GM21786 (cell line): ENCODE data around the gene METTL27.
"Not testable (repeated sequence)": the region's sequence is repeated elsewhere in the genome, so short reads cannot be mapped to it uniquely, and the experiment has no call there.

Experiments used
- ATAC-seq: cut with Tn5 transposase; IDR thresholded peaks from one replicate; pipeline ENCODE4 v1.9.1; 2021; ENCODE audit not compliant: unreplicated experiment

The METTL27 gene

DNA sequence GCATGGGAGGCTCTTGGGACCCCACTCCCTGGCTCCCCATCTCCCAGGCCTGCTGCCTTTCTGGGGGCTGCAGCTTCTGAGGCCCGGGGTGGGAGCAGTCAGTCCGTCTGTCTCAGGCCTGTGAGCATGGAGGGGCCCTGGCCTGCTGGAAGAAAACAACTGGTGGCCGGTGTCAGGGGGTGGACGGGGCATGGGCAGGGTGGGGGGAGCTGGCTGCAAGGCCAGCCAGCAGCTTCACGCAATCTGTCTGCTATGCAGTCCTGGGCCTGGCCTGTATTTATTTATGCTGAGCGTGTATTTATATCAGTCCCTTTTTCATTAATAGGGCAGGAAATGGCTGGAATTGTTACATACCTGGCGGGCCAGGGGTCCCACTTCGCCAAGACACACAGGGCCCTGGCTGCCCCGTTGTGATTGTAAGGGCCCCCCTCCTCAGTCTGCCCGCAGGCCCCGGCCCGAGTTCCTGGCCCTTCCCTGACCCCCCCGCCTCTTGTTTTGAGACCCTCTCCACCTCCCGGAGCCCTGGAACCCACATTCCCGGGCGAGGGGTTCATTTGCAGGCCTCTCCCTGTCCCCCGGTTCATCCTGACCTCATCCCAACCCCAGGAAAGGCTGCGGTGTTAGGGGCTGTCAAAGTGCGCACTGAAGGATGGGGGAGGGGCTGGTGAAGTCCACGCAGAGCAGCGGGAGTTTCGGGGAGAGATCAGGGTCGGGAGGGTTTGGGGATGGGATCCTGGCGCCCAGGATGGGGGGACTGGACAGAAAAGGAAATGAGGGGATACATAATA, 26.9 kb upstream of the METTL27 start:
- no peak for ATAC-seq

DNA sequence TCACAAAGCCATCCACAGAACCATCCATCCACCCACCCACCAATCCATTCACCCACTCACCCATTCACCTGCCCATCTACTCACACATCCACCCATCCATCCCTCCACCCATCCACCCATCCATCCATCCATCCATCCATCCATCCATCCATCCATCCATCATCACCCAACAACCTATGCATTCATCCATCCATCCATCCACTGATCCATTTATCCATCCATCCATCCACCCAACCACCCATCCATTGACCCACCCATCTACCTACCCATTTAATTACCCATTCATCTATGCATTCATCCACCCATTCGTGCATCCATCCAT, 24.1 kb upstream of the METTL27 start:
- ATAC-seq: no peak

DNA sequence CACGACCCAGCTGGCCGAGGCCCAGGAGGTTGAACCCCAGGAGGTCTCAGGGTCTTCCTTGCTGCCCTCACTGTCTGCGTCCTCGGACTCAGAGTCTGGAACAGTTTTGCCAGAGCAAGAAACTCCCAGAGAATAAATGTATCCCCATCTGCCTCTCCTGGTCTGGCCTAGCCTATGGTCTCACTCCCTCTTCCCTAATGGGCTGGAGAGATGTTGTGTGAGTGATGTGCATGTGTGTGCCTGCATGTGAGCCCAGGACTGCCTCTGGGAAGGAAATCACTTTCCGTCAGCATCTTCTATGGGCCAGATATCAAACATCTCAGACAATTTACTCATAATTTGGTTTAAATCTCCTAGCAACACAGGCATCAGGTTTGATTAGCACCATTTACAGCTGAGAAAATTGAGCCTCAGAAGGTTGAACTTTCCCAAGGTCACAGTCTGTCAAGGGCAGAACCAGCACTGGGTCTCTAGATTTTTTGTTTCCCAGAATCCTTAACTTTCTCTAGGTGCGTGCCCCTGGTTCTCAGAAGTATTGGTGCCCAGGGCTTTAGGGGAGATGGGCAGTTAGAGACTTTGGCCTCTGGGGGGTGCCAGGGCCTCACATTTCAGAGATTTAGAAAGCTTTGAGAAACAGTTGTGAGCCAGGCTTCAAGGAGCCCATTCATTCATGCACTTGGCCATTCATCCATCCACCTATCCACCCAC, 23.6 kb upstream of the METTL27 start:
- no peak for ATAC-seq

DNA sequence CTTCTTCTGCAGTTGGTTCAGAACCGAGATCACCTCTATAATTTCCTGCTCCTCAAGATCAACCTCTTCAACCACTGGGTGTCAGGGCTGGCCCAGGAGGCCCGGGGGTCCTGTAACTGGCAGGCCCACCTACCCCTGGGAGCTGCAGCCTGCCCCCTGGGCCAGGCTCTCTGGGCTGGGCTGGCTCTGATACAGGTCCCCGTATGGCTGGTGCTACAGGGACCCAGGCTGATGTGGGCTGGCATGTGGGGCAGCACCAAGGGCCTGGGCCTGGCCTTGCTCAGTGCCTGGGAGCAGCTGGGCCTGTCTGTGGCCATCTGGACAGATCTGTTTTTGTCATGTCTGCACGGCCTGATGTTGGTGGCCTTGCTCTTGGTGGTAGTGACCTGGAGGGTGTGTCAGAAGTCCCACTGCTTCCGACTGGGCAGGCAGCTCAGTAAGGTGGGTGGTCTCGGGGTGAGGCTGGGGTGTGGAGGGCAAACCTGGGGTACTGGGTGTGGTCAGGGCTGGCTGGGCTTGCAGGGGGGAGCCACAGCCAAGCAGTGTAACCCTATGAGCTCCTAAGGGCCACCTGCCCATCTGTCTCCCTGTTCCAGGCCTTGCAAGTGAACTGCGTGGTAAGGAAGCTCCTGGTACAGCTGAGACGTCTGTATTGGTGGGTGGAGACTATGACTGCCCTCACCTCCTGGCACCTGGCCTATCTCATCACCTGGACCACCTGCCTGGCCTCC, 22.8 kb upstream of the METTL27 start:
- ATAC-seq: no peak

DNA sequence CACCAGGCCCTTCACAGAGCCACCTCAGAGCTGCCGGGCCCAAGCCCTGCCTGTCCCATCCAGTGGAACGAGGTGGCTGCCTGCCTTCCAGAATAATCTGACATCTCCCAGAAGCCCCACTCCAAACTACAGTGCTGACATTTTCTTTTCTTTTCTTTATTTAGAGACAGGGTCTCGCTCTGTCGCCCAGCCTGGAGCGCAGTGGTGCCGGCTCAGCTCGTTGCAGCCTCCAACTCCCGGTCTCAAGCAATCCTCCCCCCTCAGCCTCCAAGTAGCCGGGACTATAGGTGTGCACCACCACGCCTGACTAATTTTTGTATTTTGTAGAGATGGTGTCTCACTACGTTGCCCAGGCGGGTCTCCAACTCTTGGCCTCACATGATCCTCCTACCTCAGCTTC, 19.0 kb upstream of the METTL27 start:
- no peak for ATAC-seq

DNA sequence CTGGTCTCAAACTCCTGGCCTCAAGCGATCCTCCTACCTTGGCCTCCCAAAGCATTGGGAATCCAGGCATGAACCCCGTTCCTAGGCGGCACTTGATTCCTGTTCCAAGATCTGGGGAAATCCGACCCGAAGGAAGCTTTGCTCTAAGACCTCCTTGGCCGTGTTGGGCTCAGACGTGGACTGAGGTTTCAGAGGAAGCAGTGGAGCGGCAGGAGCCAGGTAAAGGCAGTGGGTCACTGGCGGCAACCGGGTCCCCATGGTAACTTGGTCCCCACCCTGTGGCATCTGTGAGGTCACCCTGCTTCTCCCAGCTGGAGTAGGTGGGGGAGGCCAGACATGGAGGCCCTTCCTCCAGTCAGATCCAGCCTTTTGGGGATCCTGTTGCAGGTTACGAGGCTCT, 18.5 kb upstream of the METTL27 start, which contains the start of gene TMEM270:
TMEM270 (plus strand) TSS at position 301 of the 400 bp plus-strand sequence; CDS start at position 337, 36 bp downstream.
- no peak for ATAC-seq

DNA sequence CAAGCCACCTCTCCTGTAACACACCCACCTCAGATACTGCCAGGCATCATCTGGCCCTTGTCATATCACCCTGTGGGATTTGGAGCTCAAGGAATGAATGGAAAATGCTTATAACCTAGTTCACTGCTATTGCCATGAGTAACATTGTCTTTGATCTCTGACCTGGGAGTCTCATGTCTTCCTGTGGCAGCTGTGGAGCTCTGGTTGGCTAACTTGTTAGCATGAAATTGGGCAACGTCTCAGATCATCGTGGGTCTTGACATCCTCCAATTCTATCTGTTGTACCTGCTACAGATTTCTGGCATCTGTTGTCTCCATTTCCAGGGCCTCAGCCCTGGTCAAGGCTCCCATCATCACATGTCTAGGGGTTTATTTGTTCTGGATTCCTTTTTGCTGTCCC, 16.5 kb upstream of the METTL27 start:
- ATAC-seq: no peak

DNA sequence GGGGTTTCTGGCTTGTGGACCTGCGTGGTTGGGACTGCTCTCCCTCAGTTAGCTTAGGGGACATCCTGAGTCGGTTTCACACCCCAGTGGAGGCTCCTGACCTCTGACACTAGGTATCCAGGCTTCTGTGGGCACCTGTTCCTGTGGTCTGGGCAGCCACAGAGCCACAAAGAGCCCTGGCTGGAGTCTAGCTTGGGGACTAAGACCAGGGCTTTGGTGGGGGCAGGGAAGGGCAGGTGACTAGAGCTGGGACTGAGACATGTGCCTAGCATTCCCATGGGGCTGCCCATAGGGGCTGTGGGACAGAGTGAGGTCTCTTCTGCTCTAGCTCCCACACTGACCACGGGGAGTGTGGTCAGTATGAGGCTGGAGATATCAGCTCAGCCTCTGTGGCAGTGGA, 14.6 kb upstream of the METTL27 start:
- ATAC-seq: no peak

DNA sequence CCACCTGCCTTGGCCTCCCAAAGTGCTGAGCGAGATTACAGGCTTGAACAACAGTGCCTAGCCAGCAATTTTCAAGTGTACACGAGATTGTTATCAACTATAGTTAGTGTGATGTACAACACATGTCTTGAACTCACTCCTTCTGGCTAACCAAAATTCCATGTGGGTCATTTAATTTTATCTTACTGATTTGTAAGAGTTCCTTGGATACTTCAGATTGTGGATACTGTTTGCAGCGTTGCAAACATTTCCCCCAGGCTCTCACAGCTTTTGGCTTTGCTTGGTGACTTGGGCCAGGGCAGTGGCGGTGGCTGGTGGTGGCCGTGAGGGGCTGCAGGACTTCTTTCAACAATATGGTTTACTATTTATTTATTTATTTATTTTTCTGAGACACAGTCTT, 10.2 kb upstream of the METTL27 start:
- ATAC-seq: no peak

DNA sequence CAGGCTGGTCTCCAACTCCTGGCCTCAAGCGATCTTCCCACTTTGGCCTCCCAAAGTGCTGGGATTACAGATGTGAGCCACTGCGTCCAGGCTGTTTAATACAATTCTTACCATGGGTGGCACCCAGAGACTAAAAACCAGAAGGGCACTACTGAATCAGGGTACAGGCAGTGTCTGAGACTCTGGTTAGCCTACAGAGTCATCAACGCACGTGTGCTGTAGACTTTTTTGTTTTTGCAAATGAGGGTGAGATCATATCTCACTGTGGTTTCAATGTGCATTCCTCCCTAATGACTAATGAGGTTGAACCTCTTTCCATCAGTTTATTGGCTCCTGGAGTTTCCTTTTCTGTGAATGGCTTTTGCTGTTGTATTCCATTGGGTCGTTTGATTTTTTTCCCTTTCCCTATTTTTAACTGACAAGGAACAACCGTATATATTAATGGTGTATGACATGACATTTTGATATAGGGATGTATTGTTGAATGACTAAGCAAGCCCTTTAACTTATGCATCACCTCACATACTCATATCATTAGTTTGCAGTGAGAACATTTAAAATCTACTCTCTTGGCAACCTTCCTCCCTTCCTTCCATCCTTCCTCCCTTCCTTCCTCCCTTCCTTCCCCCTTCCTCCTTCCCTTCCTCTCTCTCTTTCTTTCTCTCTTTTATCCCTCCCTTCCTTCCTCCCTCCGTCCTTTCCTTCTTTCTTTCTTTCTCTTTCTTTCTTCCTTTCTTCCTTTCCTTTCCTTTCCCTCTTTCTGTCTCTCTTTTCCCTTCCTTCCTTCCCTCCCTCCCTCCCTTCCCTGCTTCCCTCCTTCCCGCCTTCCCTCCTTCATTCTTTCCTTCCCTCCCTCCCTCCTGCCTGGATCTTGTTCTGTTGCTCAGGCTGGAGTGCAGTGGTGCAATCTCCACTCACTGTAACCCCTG, 9.4 kb upstream of the METTL27 start:
- ATAC-seq: peak; percentile 87

DNA sequence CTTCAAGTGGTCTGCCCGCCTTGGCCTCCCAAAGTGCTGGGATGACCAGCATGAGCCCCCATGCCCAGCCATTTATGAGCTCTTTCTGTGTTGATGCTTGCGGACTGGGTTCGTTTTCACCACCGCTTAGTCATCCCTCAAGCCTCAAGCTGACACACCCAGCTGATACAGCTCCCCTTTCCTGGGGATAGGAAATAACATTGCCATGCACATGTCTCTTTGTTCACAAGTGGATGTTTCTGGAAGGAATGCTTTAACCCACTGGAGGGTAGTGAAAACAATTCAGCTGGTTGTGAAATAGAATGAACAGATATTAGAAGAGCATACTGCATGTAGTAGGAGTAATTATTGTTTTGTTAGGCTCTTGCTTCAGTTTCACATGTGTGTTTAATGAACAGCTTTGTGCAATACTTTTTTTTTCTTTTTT, 8.5 kb upstream of the METTL27 start:
- ATAC-seq: no peak

DNA sequence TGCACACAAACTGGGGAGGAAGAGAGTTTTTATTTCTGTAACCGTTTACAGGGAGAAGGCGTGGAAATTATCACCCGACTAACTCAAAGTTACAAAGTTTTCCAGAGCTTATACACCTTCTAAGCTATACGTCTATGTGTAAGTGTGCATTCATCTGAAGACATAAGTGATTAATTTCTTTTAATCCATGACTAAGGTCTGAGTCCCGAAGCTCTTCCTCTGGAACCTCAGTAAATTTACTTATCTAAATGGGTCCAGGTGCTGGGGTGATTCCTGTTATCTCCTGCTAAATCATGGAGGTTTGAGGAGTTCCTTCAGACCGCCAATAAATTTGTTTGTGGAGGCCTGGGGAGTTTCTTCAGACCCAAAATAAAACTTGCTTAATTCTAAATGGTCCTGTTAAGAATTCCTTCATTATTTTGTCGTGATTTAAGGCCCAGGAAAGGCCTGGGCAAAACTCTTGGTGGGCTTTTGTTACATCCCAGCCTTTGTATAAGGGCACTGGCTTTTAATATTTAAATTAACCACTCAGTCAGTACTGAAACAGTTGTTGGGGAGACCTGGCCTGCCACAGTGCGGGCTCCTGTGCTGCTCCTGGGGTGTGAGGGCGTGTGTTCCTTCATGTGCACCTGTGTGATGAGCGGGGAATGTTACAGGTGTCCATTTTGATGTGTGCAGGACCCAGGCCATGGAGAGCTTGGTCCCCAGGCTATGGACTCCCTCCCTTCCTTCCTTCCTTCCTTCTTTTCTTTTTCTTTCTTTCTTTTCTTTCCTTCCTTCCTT, 5.8 kb upstream of the METTL27 start:
- no peak for ATAC-seq

DNA sequence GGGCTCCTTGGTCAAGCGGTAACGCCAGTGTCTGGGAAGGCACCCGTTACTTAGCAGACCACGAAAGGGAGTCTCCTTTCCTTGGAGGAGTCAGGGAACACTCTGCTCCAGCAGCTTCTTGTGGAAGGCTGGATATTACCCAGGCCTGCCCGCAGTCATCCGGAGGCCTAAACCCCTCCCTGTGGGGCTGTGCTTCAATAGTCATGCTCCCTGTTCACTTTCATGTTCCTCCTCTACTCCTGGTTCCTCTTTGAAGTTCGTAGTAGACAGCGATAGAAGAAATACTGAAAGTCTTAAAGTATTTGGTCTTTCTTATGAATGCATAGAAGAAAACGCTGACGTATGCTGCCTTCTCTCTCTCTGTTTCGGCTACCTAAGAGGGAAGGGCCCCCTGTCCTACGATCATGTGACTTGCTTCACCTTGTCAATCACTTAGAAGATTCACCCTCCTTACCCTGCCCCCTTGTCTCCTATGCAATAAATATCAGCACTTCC, 3.4 kb upstream of the METTL27 start:
- ATAC-seq: not testable (repeated sequence)

DNA sequence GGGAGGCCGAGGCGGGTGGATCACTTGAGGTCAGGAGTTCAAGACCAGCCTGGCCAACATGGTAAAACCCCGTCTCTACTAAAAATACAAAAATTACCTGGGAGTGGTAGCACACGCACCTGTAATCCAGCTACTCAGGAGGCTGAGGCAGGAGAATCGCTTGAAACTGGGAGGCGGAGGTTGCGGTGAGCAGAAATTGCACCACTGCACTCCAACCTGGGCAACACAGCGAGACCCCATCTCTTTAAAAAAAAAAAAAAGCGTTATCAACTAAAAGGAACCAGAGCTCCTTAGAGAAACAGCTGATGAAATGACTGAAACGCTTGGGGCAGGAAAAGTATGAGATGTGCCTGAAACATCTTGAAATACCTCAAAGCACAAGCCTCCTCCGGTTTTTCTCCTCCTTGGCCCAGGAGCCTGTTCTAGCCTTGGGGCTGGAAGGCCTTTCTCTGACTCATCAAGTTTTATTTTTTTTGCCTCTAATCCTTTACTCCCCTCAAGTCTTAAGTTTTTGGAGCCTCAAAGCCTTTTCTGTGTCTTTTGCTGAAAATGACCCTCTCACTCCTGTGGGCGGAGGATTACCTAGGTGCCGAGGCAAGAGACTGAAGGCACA, 2.6 kb upstream of the METTL27 start:
- ATAC-seq: no peak

DNA sequence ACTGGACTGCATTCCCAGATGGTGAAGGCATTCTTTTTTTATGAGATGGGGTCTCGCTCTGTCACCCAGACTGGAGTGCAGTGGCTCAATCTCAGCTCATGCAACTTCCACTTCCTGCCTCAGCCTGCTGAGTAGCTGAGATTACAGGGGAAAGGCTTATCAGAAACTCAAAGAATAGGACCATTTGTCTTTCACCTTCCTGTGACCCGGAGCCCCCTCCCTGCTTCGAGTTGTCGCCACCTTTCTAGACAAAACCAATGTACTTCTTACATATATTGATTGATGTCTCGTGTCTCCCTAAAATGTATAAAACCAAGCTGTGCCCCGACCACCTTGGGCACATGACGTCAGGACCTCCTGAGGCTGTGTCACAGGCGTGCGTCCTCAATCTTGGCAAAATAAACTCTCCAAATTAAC, 1.8 kb upstream of the METTL27 start:
- ATAC-seq: no peak

DNA sequence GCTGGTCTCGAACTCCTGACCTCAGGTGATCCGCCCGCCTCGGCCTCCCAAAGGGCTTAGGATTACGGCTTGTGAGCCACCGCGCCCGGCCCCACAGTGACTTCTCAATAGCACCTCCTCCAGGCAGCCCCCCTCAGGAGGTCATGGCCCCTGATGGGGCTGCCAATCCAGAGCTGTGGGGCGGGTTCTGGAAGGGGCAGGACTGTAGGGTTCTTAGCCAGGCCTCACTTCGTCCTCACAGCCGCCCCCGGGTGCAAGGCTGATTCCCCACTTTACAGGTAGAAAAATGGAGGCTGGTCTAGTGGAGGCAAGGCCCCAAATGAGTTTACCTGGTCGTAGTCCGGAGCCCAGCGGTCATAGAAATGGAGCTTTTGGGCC, 638 bp downstream of the METTL27 start:
- no peak for ATAC-seq

DNA sequence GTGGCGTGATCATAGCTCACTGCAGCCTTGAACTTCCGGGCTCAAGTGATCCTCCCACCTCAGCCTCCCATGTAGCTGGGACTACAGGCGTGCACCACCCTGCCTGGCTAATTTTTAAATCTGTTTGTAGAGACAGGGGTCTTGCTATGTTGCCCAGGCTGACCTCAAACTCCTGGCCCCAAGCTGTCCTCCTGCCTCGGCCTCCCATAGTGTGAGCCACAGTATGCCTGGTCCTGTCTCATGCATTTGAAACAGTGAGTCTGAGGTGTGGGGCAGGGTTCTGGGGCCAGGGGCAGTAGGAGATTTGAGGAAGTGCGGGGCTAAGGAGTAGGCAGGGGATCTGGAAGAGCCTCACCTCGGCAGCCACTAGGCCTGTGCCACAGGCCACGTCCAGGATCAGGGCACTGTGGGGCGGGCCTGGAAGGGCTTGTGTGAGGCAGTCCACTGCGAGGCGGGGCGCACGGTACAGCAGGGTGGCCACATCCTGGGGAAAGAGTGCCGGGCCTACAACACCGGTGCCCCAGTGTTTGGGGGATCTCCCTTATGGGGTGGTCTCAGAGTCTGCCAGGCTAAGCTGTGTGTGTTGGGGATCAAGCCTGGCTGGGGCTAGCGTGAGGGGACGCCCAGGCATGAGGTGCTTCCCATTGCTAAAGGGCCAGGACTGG, 1.5 kb downstream of the METTL27 start:
- ATAC-seq: no peak

DNA sequence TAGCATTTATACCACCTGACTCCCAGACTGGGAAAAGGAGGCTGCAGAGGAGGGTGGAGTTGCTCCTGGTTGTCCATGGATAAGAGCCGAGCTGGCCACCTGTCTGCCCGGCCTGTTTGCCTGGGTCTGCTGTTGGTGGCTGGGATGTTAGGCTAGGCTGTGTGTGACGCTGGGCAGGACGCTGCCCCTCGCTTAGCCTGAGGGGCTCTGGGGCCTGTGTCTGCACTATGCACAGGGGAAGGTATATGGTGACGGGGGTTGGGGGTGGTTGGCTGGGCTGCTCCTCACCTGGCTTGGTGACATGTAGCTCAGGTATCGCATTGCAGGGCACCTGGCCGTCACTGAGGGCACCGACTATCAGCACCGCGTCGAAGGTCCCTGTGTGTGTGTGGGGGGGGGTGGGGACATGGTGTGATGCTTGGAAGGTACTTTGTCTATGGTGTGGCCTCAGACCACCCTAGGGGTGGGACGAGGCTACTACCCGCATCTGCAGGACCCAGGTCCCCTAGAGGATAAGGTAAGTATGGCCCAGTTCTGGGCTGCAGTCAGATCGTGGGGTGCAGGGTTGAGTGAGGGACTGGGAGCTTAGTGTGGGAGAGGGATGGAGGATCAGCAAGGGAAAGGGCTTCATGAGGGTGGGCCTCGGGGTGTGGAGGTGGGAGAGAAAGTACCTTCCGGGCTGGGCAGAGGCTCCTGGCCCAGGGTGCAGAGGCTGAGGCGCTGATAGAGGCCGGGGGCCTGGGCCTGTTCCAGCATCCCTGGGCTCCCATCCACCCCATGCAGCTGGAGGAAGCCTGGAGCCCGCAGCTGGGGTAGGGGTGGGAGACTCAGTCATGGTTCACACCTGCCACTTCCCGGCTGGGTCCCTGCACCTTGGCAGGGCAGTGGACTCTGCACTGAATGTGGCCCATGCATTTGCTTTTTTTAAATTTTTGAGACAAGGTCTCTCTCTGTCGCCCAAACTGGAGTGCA, 2.3 kb downstream of the METTL27 start:
- no peak for ATAC-seq
